Kidney (tissue), 14 donors: ENCODE data around the gene FYCO1. TPM values are rescaled to one million over a fixed set of nuclear protein-coding genes. Genes with fewer than 3 reads are reported as not detected.

Experiments
- DNase-seq, 5 donors: peaks; one replicate each; pipeline ENCODE4 v3.0.0-alpha.2; 2013 to 2020
- FAIRE-seq: peaks from 2 replicates; lab custom pipeline; 2012; peaks lifted over from hg19 to GRCh38; lab: Jason Lieb, UNC
- H3K27ac ChIP-seq, 2 donors: one replicate each; pipeline ENCODE4 v1.7.0; 2013; ENCODE audit warnings: low read depth in 2 of 2, low read length in 2 of 2, inconsistent platforms in 1 of 2
- H3K27me3 ChIP-seq: one replicate; pipeline ENCODE4 v1.7.1; 2013; ENCODE audit warnings: low read length, inconsistent platforms; ENCODE audit not compliant: control insufficient read depth, insufficient read depth
- H3K36me3 ChIP-seq, 3 donors: one replicate each; pipeline versions ENCODE4 v1.7.0 to v1.7.1; 2013; ENCODE audit warnings: low read length in 3 of 3, control low read depth in 1 of 3, inconsistent platforms in 1 of 3; ENCODE audit not compliant: insufficient read depth in 3 of 3, control insufficient read depth in 2 of 3
- H3K4me1 ChIP-seq, 3 donors: one replicate each; pipeline versions ENCODE4 v1.7.0 to v1.7.1; 2013; ENCODE audit warnings: low read length in 3 of 3, inconsistent platforms in 1 of 3, low read depth in 1 of 3; ENCODE audit not compliant: control insufficient read depth in 2 of 3, insufficient read depth in 2 of 3
- H3K4me3 ChIP-seq, 3 donors: one replicate each; pipeline versions ENCODE4 v1.7.0 to v1.8.1; 2013; ENCODE audit warnings: low read length in 3 of 3, control low read depth in 1 of 3, inconsistent platforms in 1 of 3
- H3K9ac ChIP-seq, 3 donors: one replicate each; pipeline versions ENCODE4 v1.7.0 to v1.7.1; 2013; ENCODE audit warnings: low read length in 3 of 3, control low read depth in 1 of 3, inconsistent platforms in 1 of 3
- H3K9me3 ChIP-seq, 3 donors: one replicate each; pipeline versions ENCODE4 v1.7.0 to v1.7.1; 2013; ENCODE audit warnings: low read length in 3 of 3, control low read depth in 1 of 3, inconsistent platforms in 1 of 3; ENCODE audit not compliant: control insufficient read depth in 2 of 3, insufficient read depth in 1 of 3
- CTCF ChIP-seq: IDR thresholded peaks from 3 replicates; pipeline ENCODE4 v1.5.1; 2012; ENCODE audit warnings: mild to moderate bottlenecking, moderate library complexity, borderline replicate concordance; ENCODE audit not compliant: insufficient read depth; ENCODE audit errors: extremely low read depth
- intact Hi-C: fragments of 100-400 bp; cut with DNase I; formaldehyde crosslinking; loops from one replicate; pipeline ENCODE4 v1.11.1; 2022
- polyA plus RNA-seq: library from polyadenylated mRNA; stranded (reverse); fragments of 350-450 nt; fragmentation: Illumina TruSeq; extraction: RNeasy Lipid Tissue Mini Kit (QIAGEN cat#74804); gene quantifications from one replicate; pipeline ENCODE4 v1.2.3, GENCODE V29; 2014; ENCODE audit warnings: low read depth, low replicate concordance; ENCODE audit not compliant: insufficient read depth
- total RNA-seq: library from RNA; stranded (reverse); fragmentation: NEBNext Ultra II Directional; extraction: Animal tissue kit (Norgen Biotek cat#: 25700); gene quantifications from one replicate; pipeline ENCODE4 v1.2.1, GENCODE V29; 2021
- donor health status: control.
- donor health status: control.
- donor health status: control.
- donor health status: control.
- donor health status: control.
- donor health status: DM: yes; HTN: yes; CAD: no.
- donor health status: Normal renal cell carcinoma (clear cell type).

The FYCO1 gene
- total and polyA plus RNA-seq, 2 donors from 2014 or later: 11.1 to 39.1 TPM

GRCh38 chr3:45929042-45929679 is 66.5 kb downstream of the FYCO1 start:
- no peak for FAIRE-seq

GRCh38 chr3:45927881-45928280 is 67.7 kb downstream of the FYCO1 start:
- TF ChIP-seq CTCF: no peak
- Histone ChIP-seq H3K4me1 (no peaks in the 10 kb centered on the region), H3K27ac (no peak overlapping the region), H3K9ac (no peak overlapping the region), H3K27me3 (no peaks in the 10 kb centered on the region), H3K4me3 (no peak overlapping the region), H3K36me3 (peaks cover 0 to 39% (median 38%) of the 10 kb centered on the region in 3 donors), H3K9me3 (no peaks in the 10 kb centered on the region)
- intact Hi-C loops: no loop called here
- FAIRE-seq (no peak), DNase-seq (no peak)

More at GRCh38 chr3:45929042-45929679, 66.5 kb downstream of the FYCO1 start:
- Histone ChIP-seq H3K27ac (no peak overlapping the region), H3K9me3 (no peaks in the 10 kb centered on the region), H3K36me3 (peaks cover 0 to 32% (median 28%) of the 10 kb centered on the region in 3 donors), H3K4me3 (no peak overlapping the region), H3K27me3 (no peaks in the 10 kb centered on the region), H3K4me1 (no peaks in the 10 kb centered on the region), H3K9ac (no peak overlapping the region)
- peak in 1 of 5 donors; percentile 16 for DNase-seq
- intact Hi-C loops: no loop called here
- peak; percentile 29 for TF ChIP-seq CTCF

GRCh38 chr3:45923755-45924154 is 71.9 kb downstream of the FYCO1 start:
- no peak for FAIRE-seq
- intact Hi-C loops: no loop called here
- TF ChIP-seq CTCF: no peak
- Histone ChIP-seq H3K9ac (no peak overlapping the region), H3K36me3 (peaks cover 0 to 41% (median 31%) of the 10 kb centered on the region in 3 donors), H3K4me3 (no peak overlapping the region), H3K27ac (no peak overlapping the region), H3K4me1 (no peaks in the 10 kb centered on the region), H3K27me3 (no peaks in the 10 kb centered on the region), H3K9me3 (no peaks in the 10 kb centered on the region)
- no peak for DNase-seq
